ENCODE results near the gene HOMER3.

Gene HOMER3

GRCh38 chr19:18900700-18901481, 40.1 kb downstream of the HOMER3 start:
- DNase-seq: no peak

- DNase-seq: no peak
Measured at GRCh38 chr19:18899624-18900560, 41.1 kb downstream of the HOMER3 start.

GRCh38 chr19:18898607-18899408, 42.2 kb downstream of the HOMER3 start:
- DNase-seq: no peak

- no peak for DNase-seq
Measured at GRCh38 chr19:18898081-18898606, 42.9 kb downstream of the HOMER3 start.

- no peak for DNase-seq
Measured at GRCh38 chr19:18897094-18898029, 43.7 kb downstream of the HOMER3 start.

- no peak for DNase-seq
Measured at GRCh38 chr19:18896421-18896841, 44.6 kb downstream of the HOMER3 start.

GRCh38 chr19:18895824-18896341, 45.1 kb downstream of the HOMER3 start, which contains the start of gene CERS1:
TSS of gene CERS1 (minus strand) at chr19:18896158. CDS start at chr19:18896072, 86 bp downstream.
- no peak for DNase-seq

GRCh38 chr19:18895038-18895823, 45.8 kb downstream of the HOMER3 start:
- no peak for DNase-seq

GRCh38 chr19:18894254-18895037, 46.6 kb downstream of the HOMER3 start:
- DNase-seq: no peak

- DNase-seq: no peak
Measured at GRCh38 chr19:18893587-18894253, 47.3 kb downstream of the HOMER3 start.

- no peak for DNase-seq
Measured at GRCh38 chr19:18889949-18890745, 50.9 kb downstream of the HOMER3 start.

GRCh38 chr19:18886972-18887371, 54.0 kb downstream of the HOMER3 start:
- DNase-seq: no peak

GRCh38 chr19:18883526-18884304, 57.3 kb downstream of the HOMER3 start:
- no peak for DNase-seq

GRCh38 chr19:18881491-18881890, 59.5 kb downstream of the HOMER3 start:
- no peak for DNase-seq

GRCh38 chr19:18879579-18880373, 61.2 kb downstream of the HOMER3 start:
- DNase-seq: no peak
